NCI-H2107 (cell line): ENCODE measurements around the gene NR1H2.

Experiments
- DNase-seq: peaks from one replicate; lab custom pipeline; 2025; lab: John Stamatoyannopoulos, UW

NR1H2 gene

GRCh38 chr19:50423279-50424113 lies 47.2 kb downstream of the NR1H2 start:
- no peak for DNase-seq

DNA sequence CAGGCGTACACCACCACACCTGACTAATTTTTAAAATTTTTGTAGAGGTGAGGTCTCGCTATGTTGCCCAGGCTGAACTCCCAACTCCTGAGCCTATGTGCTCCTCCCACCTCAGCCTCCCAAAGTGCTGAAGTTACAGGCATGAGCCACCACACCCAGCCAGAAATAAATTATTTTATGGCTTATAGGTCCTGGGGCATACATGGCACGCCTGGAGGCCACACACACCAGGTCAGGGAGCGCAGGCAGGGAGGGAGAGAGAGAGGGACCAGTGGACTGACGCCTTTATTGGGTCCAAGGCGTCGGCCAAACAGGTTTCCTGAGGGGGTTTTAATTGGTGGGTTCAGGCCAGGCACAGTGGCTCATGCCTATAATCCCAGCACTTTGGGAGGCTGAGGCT lies 49.3 kb downstream of the NR1H2 start:
- DNase-seq, result no peak

DNA sequence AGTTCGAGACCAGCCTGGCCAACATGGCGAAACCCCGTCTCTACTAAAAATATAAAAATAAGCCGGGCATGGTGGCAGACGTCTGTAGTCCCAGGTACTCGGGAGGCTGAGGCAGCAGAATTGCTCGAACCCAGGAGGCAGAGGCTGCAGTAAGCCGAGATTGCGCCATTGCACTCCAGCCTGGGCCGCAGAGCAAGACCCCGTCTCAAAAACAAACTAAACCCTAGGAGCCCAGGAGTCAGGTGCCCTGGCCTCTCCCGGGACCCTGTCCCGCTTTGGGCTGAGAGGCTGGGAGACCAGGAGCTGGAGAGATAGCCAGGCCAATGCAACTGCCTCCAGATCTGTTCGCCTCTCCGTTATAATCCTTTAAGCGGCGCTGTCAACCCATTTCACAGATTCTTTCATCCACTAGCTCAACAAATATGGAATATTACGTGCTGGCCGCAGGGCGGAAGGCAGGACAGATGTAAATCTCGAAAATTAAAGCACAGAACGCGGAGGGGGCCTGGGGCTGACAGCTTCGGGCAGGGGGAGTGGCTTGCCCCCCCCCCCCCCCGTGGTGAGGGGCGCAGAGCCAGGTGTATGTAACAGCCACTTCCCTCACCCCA lies 51.2 kb downstream of the NR1H2 start:
- no peak for DNase-seq

- DNase-seq, result no peak
Observed at GRCh38 chr19:50427997-50428425, 51.8 kb downstream of the NR1H2 start.

DNA sequence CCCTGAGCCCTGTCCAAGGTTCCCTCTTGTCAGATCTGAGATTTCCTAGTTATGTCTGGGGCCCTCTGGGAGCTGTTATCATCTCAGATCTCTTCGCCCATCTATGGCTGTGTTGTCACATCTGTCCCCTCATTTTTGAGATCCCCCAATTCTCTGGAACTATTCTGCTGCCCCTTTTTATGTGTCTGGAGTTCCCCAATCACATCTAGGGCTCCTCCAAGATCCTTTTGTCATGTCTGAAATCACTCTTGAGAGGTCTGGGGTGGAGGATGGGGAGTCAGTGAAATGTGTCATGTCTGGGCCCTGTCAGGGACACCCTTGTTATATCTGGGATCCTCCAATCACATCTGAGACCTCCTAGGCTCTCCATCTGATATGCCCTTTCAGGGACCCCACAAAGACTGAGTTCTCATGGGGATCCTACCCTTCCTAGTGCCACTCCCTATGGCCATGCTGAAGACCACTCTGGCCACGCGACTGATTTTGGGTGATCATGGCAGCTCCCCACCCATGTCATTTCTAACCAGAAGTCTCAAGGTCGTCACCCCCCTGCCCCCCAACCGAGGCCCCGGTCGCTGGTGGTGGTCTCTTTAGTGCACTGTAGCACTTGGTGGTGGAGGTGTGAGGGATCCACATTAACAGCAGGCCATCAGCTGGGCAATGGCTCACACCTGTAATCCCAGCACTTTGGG lies 52.7 kb downstream of the NR1H2 start:
- no peak for DNase-seq

DNA sequence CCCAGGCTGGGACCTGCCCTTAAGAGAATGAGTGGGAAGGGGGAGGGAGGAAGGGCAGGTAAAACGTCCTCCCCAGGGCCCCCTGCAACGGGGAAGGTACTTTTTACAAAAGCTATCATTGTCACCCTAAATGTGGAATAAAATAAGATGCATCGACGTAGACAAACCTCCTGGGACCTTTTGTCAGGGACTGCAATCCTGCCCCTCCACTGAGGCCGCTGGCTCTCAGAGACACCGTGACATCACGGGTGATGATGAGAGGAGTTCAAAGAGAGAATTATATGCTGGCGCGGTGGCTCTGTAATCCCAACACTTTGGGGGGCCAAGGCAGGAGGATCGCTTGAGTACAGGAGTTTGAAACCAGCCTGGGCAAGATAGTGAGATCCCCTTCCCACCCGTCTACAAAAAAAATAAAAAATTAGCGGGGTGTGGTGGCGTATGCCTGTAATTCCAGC lies 54.7 kb downstream of the NR1H2 start:
- no peak for DNase-seq

DNA sequence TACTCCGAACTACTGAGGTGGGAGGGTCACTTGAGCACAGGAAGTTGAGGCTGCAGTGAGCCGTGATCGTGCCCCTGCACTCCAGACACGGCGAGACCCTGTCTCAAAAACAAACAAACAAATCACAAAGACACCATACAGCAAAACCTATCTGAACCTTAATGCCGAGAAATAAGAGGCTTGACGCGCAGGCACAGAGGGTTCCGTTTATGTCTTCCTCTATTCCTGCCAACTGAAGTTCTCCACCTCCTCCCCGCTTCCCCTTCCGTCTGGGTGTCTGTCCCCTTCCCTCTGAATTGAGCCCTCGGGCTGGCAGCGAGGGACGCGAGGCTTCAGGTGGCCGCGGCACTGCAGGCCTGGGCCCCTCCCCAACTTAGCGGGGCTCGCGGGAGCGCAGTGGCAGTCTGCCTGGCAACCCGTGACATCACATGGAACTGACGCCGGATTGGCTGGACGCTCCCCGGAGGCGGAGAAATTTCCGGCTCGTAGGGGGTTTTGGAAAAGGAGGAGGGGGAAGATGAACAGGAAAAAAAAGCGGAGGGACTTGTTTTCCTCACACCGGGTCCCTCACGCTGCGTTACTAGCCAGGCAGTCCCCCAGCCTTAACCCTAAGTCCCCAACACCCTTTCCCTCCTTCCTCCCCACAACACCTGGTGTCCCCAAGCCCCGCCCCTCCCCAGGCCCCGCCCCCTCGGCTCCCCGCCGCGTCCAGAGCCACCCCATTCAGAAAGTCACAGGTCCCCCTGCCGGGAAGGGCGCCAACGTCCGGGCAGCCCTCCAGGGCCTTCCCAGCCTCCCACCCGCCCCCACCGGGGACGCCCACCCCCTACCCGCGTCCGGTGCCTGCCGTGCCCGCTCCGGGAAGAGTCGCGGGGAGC lies 55.3 kb downstream of the NR1H2 start:
- peak; percentile 47 for DNase-seq

DNA sequence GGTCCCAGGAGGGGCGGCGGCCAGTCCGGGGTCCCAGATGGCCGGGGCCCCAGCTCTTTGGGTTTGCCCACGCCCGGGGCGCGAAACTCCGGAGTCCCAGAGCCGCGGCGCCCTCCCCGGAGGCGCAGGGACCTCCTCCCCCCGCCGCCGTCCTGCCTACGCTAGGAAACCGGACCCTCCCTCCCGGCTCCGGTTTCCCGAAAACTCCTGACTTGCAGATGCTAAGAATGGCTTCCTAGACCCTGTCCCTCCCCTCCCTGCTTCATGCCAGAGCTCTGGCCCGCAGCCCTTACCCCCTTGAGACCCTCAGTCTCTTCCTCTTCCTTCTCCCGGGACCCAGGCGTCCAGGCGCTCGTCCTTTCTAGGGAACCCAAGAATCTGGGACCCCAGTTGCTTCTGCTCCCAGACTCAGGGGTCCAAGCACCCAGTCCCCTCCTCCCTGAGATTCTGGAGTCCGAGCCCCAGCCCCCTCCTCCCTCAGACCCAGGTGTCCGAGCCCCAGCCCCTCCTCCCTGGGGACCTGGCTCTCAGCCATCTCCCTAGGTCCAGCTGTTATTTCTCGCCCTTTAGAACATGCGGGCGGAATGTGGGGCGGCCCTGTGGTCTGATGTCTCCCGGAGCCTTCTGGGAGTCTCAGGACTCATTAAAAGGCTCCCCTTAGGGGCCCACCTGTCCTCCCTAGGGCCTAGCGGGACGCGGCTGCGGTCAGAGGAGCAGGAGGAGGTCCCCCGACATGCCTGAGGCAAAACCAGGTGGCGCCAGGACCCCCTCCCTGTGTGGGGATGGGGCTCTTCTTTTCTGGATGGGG lies 56.2 kb downstream of the NR1H2 start, which contains the start of gene MYBPC2:
Gene MYBPC2, plus strand, starts transcription at position 672 of the 808 bp plus-strand sequence. Its CDS starts 62 bp downstream, at position 734.
- DNase-seq, result no peak
